Measurements from ENCODE around the gene KLHDC10. TPM values are rescaled to one million over a fixed set of nuclear protein-coding genes. Genes with fewer than 3 reads are reported as not detected.
"Not testable (repeated sequence)": the region's sequence is repeated elsewhere in the genome, so short reads cannot be mapped to it uniquely, and the experiment has no call there.

KLHDC10 gene
- total and polyA plus RNA-seq, 2 experiments from 2014 or later, result 5.5 to 14.7 TPM

GRCh38 chr7:130146142-130146541 lies 75.8 kb downstream of the KLHDC10 start:
- not testable (repeated sequence) for H2AFZ ChIP-seq; H3K9me2 ChIP-seq (ENCODE audit: insufficient read depth); DNase-seq (ENCODE audit: low spot score); H3K27me3 ChIP-seq (ENCODE audit: insufficient read depth); H3K36me3 Mint-ChIP-seq (ENCODE audit: low read depth); H3K4me1 ChIP-seq (ENCODE audit: insufficient read depth); ATAC-seq; H3K36me3 ChIP-seq (ENCODE audit: insufficient read depth); H3F3A ChIP-seq (replicated peaks; ENCODE audit: low read depth); H3K27ac Mint-ChIP-seq; H3K4me3 ChIP-seq; H3K9me3 Mint-ChIP-seq; H3K27ac ChIP-seq (ENCODE audit: low read depth); H3K4me3 Mint-ChIP-seq; H4K20me1 ChIP-seq (replicated peaks; ENCODE audit: insufficient read depth); H3K4me2 ChIP-seq; H3K79me2 ChIP-seq (replicated peaks; ENCODE audit: insufficient read depth)
- Mint-ChIP-seq H3K4me1 (peaks cover 23% of the 10 kb centered on the region), H3K27me3 (ENCODE audit: insufficient read depth, low read depth, poor library complexity) (peaks cover 18% of the 10 kb centered on the region)

- Histone ChIP-seq H4K20me1 (replicated peaks; ENCODE audit: insufficient read depth) (no peaks in the 10 kb centered on the region), H3K27ac (ENCODE audit: low read depth) (no peak overlapping the region), H3K9me2 (ENCODE audit: insufficient read depth) (no peaks in the 10 kb centered on the region), H3K36me3 (ENCODE audit: insufficient read depth) (no peaks in the 10 kb centered on the region), H3K4me1 (ENCODE audit: insufficient read depth) (no peaks in the 10 kb centered on the region), H3F3A (replicated peaks; ENCODE audit: low read depth) (no peaks in the 10 kb centered on the region), H3K4me3 (no peak overlapping the region), H3K4me2 (no peak overlapping the region), H2AFZ (no peak overlapping the region), H3K27me3 (ENCODE audit: insufficient read depth) (no peaks in the 10 kb centered on the region), H3K79me2 (replicated peaks; ENCODE audit: insufficient read depth) (no peaks in the 10 kb centered on the region)
- H3K4me3 Mint-ChIP-seq, result no peak overlapping the region
- DNase-seq (ENCODE audit: low spot score) (no peak), ATAC-seq (no peak)
- no peaks in the 10 kb centered on the region for H3K36me3 Mint-ChIP-seq (ENCODE audit: low read depth)
- peaks cover 19% of the 10 kb centered on the region for H3K4me1 Mint-ChIP-seq
- H3K9me3 Mint-ChIP-seq, result no peaks in the 10 kb centered on the region
- no peak overlapping the region for H3K27ac Mint-ChIP-seq
- H3K27me3 Mint-ChIP-seq (ENCODE audit: insufficient read depth, low read depth, poor library complexity), result peaks cover 15% of the 10 kb centered on the region
- TF ChIP-seq STAT1 (IDR thresholded peaks at IDR 0.05; ENCODE audit: unreplicated experiment) (no peak), ZNF462 (CRISPR knock-in tag; IDR thresholded peaks at IDR 0.05) (no peak), CREB1 (CRISPR knock-in tag; IDR thresholded peaks at IDR 0.05; ENCODE audit: low read depth) (no peak), CTCF (conservative IDR thresholded peaks at IDR 0.05; ENCODE audit: low read depth in 2 of 2) (no peak), JUNB (IDR thresholded peaks at IDR 0.05; ENCODE audit: unreplicated experiment) (no peak), ETS1 (IDR thresholded peaks at IDR 0.05) (no peak), EZH2phosphoT487 (IDR thresholded peaks at IDR 0.05; ENCODE audit: unreplicated experiment) (no peak), REST (IDR thresholded peaks at IDR 0.05; ENCODE audit: unreplicated experiment) (no peak), NANOG (IDR thresholded peaks at IDR 0.05; ENCODE audit: borderline replicate concordance) (no peak)
Measured at GRCh38 chr7:130146693-130147405, 76.5 kb downstream of the KLHDC10 start.
